SK-N-SH (cell line): ENCODE data around the gene CHCHD3. TPM values are rescaled to one million over a fixed set of nuclear protein-coding genes. Genes with fewer than 3 reads are reported as not detected.
A peak's percentile ranks its signal among the peaks of the same experiment; 100 is the strongest.

Experiments used
- CTCF ChIA-PET: fragments of 300-600, 350-600 bp; formaldehyde crosslinking; extraction: SDS; loops from one replicate; lab custom pipeline; 2021; lab: Yijun Ruan, JAX
- POLR2A ChIA-PET: fragments of 350-600 bp; sonication (Branson Sonifier 250); formaldehyde crosslinking; extraction: SDS; loops from one replicate; lab custom pipeline; 2020; ENCODE audit warnings: antibody characterized with exemption, inconsistent platforms; lab: Yijun Ruan, JAX
- DNase-seq: peaks from one replicate; pipeline ENCODE4 v3.0.0; 2012
- H2AFZ ChIP-seq: fragments of 200-600 bp; sonication (generic); 2 replicates; pipeline ENCODE4 v1.8.1; 2016; ENCODE audit warnings: antibody characterized with exemption, mild to moderate bottlenecking, low read depth
- H3F3A ChIP-seq: fragments of 200-600 bp; sonication (generic); replicated peaks from 2 replicates; pipeline ENCODE3; 2016; ENCODE audit warnings: antibody characterized with exemption, mild to moderate bottlenecking; ENCODE audit not compliant: insufficient read depth
- H3K27ac ChIP-seq, 2 experiments: fragments of 200-500 bp in 1 of 2; fragments of 200-600 bp in 1 of 2; sonication (Bioruptor generic) in 1 of 2; sonication (generic), shearing (Covaris generic) in 1 of 2; 2 replicates each; pipeline versions ENCODE4 v1.5.1 to v1.6.1; 2014 to 2016; ENCODE audit warnings: low read depth in 2 of 2, inconsistent platforms in 1 of 2, low read length in 1 of 2, mild to moderate bottlenecking in 1 of 2, mixed read lengths in 1 of 2
- H3K27me3 ChIP-seq: fragments of 200-600 bp; sonication (generic), shearing (Covaris generic); 2 replicates; pipeline ENCODE4 v1.6.1; 2016; ENCODE audit warnings: mixed run types; ENCODE audit not compliant: insufficient read depth
- H3K36me3 ChIP-seq, 2 experiments: fragments of 200-500 bp in 1 of 2; fragments of 200-600 bp in 1 of 2; sonication (Bioruptor generic) in 1 of 2; sonication (generic) in 1 of 2; replicated peaks in 1 of 2; 2 replicates each; pipeline versions ENCODE3 to v1.5.1; 2014 to 2016; ENCODE audit warnings: low read length in 1 of 2, mild to moderate bottlenecking in 1 of 2; ENCODE audit not compliant: insufficient read depth in 2 of 2, control insufficient read depth in 1 of 2
- H3K4me1 ChIP-seq, 2 experiments: fragments of 200-500 bp in 1 of 2; fragments of 200-600 bp in 1 of 2; sonication (Bioruptor generic) in 1 of 2; sonication (generic), shearing (Covaris generic) in 1 of 2; 2 replicates each; pipeline versions ENCODE4 v1.5.1 to v1.6.1; 2014 to 2016; ENCODE audit warnings: low read depth in 1 of 2, low read length in 1 of 2, mixed run types in 1 of 2; ENCODE audit not compliant: insufficient read depth in 2 of 2, control insufficient read depth in 1 of 2
- H3K4me2 ChIP-seq: fragments of 200-600 bp; sonication (generic), shearing (Covaris generic); 2 replicates; pipeline ENCODE4 v1.6.1; 2017; ENCODE audit warnings: mixed run types
- H3K4me3 ChIP-seq, 2 experiments: fragments of 200-500 bp in 1 of 2; fragments of 200-600 bp in 1 of 2; sonication (Bioruptor generic) in 1 of 2; sonication (generic), shearing (Covaris generic) in 1 of 2; 2 replicates each; pipeline versions ENCODE4 v1.5.1 to v1.8.1; 2014 to 2016; ENCODE audit warnings: low read depth in 2 of 2, inconsistent platforms in 1 of 2, low read length in 1 of 2, mild to moderate bottlenecking in 1 of 2, mixed read lengths in 1 of 2, moderate library complexity in 1 of 2
- H3K79me2 ChIP-seq: fragments of 200-600 bp; sonication (generic); 2 replicates; pipeline ENCODE4 v1.8.1; 2017; ENCODE audit warnings: mild to moderate bottlenecking; ENCODE audit not compliant: insufficient read depth
- H3K9ac ChIP-seq: fragments of 200-600 bp; sonication (generic); 2 replicates; pipeline ENCODE4 v1.6.1; 2017; ENCODE audit warnings: mixed run types
- H3K9me2 ChIP-seq: fragments of 200-600 bp; sonication (generic); 2 replicates; pipeline ENCODE4 v1.6.1; 2017; ENCODE audit warnings: mixed run types
- H3K9me3 ChIP-seq: fragments of 200-600 bp; sonication (generic); 2 replicates; pipeline ENCODE4 v1.6.1; 2017; ENCODE audit warnings: mixed run types, mild to moderate bottlenecking, moderate library complexity
- H4K20me1 ChIP-seq: fragments of 200-600 bp; sonication (generic); 2 replicates; pipeline ENCODE4 v1.6.1; 2017; ENCODE audit warnings: mild to moderate bottlenecking, mixed run types; ENCODE audit not compliant: insufficient read depth
- CHD2 ChIP-seq: fragments of 150-350 bp; IDR thresholded peaks from 2 replicates; pipeline ENCODE4 v1.6.1; 2018; ENCODE audit warnings: low read length; ENCODE audit not compliant: partially characterized antibody
- EP300 ChIP-seq, 2 experiments: IDR thresholded peaks; 2 replicates each; pipeline versions ENCODE4 v1.4.0 to v1.6.1; 2012; ENCODE audit warnings: borderline replicate concordance in 1 of 2, low read depth in 1 of 2, low read length in 1 of 2
- FOSL2 ChIP-seq: IDR thresholded peaks from 2 replicates; pipeline ENCODE4 v1.4.0; 2012; ENCODE audit warnings: low read depth, mild to moderate bottlenecking, moderate library complexity, borderline replicate concordance
- GABPA ChIP-seq: IDR thresholded peaks from 2 replicates; pipeline ENCODE4 v1.4.0; 2012; ENCODE audit warnings: low read depth, mild to moderate bottlenecking
- JUND ChIP-seq: IDR thresholded peaks from 2 replicates; pipeline ENCODE4 v1.4.0; 2012
- MEF2A ChIP-seq: IDR thresholded peaks from 2 replicates; pipeline ENCODE4 v1.4.0; 2012; ENCODE audit warnings: low read depth, borderline replicate concordance
- NFIC ChIP-seq: IDR thresholded peaks from 2 replicates; pipeline ENCODE4 v1.4.0; 2012; ENCODE audit warnings: borderline replicate concordance
- RCOR1 ChIP-seq: fragments of 150-350 bp; IDR thresholded peaks from 2 replicates; pipeline ENCODE4 v1.6.1; 2017; ENCODE audit warnings: antibody characterized with exemption, low read length
- RFX5 ChIP-seq: IDR thresholded peaks from 2 replicates; pipeline ENCODE4 v1.6.1; 2012; ENCODE audit warnings: mild to moderate bottlenecking, improper control_type of control experiment, low read length
- TCF12 ChIP-seq: IDR thresholded peaks from 2 replicates; pipeline ENCODE4 v1.4.0; 2012
- WGBS: methylation state at CpG from one replicate; pipeline ENCODE4 v1.1.6; 2017; ENCODE audit warnings: low lambda C conversion rate; 5-methylcytosine and 5-hydroxymethylcytosine counted together
- polyA plus RNA-seq, 3 experiments: library from polyadenylated mRNA; depleted of rRNA; stranded (reverse); fragments of >200 nt; gene quantifications; 2 replicates each; pipeline ENCODE4 v1.2.3, GENCODE V29; 2012
- TF ChIP-seq, protein P1 (sequence below): IDR thresholded peaks from 2 replicates; pipeline ENCODE4 v1.4.0; 2012; ENCODE audit warnings: low read depth, borderline replicate concordance
- TF ChIP-seq, protein P2 (sequence below): IDR thresholded peaks from 2 replicates; pipeline ENCODE4 v1.6.1; 2012; ENCODE audit warnings: mild to moderate bottlenecking, low read depth, low read length, moderate library complexity
- TF ChIP-seq, protein P3 (sequence below): IDR thresholded peaks from 2 replicates; pipeline ENCODE4 v1.4.0; 2012; ENCODE audit warnings: low read depth, borderline replicate concordance
- TF ChIP-seq, protein P4 (sequence below): fragments of 200-600 bp; sonication (generic); IDR thresholded peaks from 2 replicates; pipeline ENCODE4 v1.6.1; 2017; ENCODE audit warnings: antibody characterized with exemption, mild to moderate bottlenecking, moderate library complexity

The CHCHD3 gene
- polyA plus RNA-seq, 1 of the 3 experiments (the other 2 are of a cell fraction) = 97.1 TPM

DNA sequence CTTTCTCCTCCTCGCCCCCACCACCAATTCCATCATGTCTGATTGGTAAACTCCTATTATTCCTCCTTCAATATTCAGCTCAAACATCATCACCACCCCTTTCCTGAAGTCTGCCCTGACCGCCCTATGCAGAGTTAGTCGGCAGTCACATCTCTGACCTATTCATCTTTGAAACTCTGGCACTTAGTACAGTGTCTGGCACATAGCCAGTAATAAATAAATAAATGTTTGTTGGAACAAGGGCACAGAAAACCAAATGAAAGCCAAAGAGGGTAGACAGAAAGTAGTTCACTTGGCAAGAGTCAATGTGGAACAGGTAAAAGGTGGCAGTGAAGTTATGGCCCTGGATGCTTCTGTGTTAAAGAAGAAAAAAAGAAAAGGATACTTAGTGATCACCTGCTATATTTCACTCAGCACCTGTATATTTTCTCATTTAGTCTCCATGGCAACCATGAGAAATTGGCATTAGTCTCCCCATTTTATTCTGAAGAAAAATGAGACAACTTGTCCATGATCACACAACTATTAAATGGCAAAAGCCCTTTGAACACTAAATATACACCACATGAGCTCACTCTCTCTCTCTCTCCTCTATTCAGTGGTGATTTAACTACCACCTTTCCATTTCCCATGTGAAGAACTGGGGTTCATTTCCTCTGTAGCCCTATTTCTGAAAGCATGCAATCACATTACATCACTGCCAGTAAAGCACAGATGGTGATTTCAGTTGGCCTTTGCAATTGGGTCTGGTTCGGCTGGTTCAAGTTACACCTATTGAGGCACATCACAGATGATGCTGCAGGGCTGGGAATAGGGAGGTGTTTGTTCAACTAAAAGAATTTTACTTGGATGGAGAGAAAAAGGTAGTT, 25.3 kb downstream of the CHCHD3 start (continued):
- TF ChIP-seq EP300 (IDR thresholded peaks at IDR 0.05; ENCODE audit: borderline replicate concordance in 1 of 2, low read depth in 1 of 2, low read length in 1 of 2) = no peak
- no peak for TF ChIP-seq CHD2
- TF ChIP-seq FOSL2 = no peak
- TF ChIP-seq, protein P1, sequence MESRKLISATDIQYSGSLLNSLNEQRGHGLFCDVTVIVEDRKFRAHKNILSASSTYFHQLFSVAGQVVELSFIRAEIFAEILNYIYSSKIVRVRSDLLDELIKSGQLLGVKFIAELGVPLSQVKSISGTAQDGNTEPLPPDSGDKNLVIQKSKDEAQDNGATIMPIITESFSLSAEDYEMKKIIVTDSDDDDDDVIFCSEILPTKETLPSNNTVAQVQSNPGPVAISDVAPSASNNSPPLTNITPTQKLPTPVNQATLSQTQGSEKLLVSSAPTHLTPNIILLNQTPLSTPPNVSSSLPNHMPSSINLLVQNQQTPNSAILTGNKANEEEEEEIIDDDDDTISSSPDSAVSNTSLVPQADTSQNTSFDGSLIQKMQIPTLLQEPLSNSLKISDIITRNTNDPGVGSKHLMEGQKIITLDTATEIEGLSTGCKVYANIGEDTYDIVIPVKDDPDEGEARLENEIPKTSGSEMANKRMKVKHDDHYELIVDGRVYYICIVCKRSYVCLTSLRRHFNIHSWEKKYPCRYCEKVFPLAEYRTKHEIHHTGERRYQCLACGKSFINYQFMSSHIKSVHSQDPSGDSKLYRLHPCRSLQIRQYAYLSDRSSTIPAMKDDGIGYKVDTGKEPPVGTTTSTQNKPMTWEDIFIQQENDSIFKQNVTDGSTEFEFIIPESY = no peak

DNA sequence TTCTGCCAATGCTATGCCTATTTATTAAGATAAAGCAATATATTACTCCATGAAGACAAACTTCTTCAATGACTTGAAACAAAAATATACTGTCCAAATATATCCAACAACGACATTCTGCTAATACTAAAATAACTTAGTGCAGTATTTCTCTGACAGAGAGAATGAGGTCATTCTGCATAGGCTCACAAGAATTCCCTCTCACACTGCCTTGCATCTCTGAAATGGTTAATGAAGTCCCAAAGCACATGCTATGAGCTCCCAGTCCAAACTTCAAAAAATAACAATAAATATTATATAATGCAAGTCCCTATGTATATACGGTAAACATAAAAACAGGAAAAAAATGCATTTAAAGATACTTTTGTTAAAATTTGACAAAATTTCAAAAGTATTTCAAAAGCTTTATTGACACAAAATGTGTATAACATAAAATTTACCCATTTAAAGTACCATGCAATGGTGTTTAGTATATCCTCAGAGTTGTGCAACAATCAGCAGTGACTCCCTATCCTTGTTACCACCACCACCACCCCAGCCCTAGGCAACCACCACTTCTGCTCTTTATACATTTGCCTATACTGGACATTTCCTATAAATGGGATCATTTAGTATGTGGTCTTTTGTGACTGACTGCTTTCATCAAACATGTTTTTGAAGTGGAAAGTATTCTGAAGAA, 27.6 kb downstream of the CHCHD3 start:
- peaks cover 75% of the 10 kb centered on the region for H3K79me2 ChIP-seq
- POLR2A ChIA-PET = no interaction called here
- WGBS = 59% methylated on average over 2 of the region's 2 CpGs
- H3K9ac ChIP-seq = peak overlapping the region; percentile 60
- peaks cover 17% of the 10 kb centered on the region for H3F3A ChIP-seq
- peak overlapping the region; percentile 45 for H3K4me2 ChIP-seq
- no peaks in the 10 kb centered on the region for H3K9me2 ChIP-seq
- H3K27me3 ChIP-seq = no peaks in the 10 kb centered on the region
- peaks cover 19 to 20% of the 10 kb centered on the region in 2 experiments for H3K4me1 ChIP-seq
- peaks cover 14% of the 10 kb centered on the region for H4K20me1 ChIP-seq
- H3K27ac ChIP-seq = peak overlapping the region; percentile 40 to 92; a peak in 3 of 4 replicates
- peak overlapping the region in 1 of 2 experiments; percentile 7; a peak in 1 of 4 replicates for H3K4me3 ChIP-seq
- no peak overlapping the region for H2AFZ ChIP-seq
- H3K36me3 ChIP-seq = peaks cover 3 to 4% of the 10 kb centered on the region in 2 experiments
- H3K9me3 ChIP-seq = no peaks in the 10 kb centered on the region
- TF ChIP-seq JUND (0 out of 2 replicates have a peak, but pooled peaks have one; percentile 7), TCF12 (no peak)
- DNase-seq = no peak
- CTCF ChIA-PET = interaction anchor here (0.7 to 0.9 kb wide), 2 partner anchors 14 to 228 kb away, joined by 3 to 5 read pairs; no protein-coding TSS in a partner anchor

DNA sequence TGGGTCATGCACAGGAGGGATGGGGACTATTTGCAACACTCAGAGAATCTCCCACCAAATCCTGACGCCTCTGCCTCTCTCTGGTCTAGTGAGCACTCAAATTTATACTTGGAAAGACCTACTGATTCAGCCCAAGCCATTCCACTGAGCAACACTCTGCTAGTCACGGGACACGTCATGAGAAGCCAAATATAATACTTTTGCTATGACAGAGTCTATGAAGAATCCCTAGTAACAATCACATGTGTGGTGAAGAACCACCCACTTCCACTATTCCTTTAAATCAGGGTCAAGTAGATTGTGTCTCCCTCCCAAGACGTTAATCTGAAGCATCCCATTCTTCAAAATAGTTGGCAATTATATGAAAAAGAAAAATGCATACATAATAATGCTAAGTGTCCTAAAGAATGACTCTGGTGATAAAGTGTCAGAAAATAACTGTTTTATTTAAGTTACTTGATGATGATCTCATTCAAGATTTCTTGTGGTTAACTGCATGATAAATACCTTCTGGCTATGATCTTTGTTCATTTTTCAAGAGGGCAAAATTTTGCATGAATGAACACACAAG, 28.5 kb downstream of the CHCHD3 start:
- POLR2A ChIA-PET = no interaction called here
- Histone ChIP-seq H3K27me3 (no peaks in the 10 kb centered on the region), H2AFZ (no peak overlapping the region), H3K9ac (peak overlapping the region; percentile 60), H3K9me3 (no peaks in the 10 kb centered on the region), H3K4me3 (peak overlapping the region in 1 of 2 experiments; percentile 7; a peak in 1 of 4 replicates), H3K4me2 (peak overlapping the region; percentile 45), H3K36me3 (peaks cover 3 to 7% of the 10 kb centered on the region in 2 experiments), H3K9me2 (no peaks in the 10 kb centered on the region), H4K20me1 (peaks cover 14% of the 10 kb centered on the region), H3K27ac (peak overlapping the region; percentile 45 to 92; a peak in 3 of 4 replicates), H3K4me1 (peaks cover 19 to 23% of the 10 kb centered on the region in 2 experiments), H3F3A (peaks cover 17% of the 10 kb centered on the region), H3K79me2 (peaks cover 75% of the 10 kb centered on the region)
- WGBS = 21% methylated on average over 4 of the region's 4 CpGs
- CTCF ChIA-PET = interaction anchor here (0.8 to 3.8 kb wide), 2 partner anchors 19 to 41 kb away, joined by 3 to 20 read pairs; no protein-coding TSS in a partner anchor
- no peak for DNase-seq
- TF ChIP-seq RCOR1 (no peak), GABPA (no peak), NFIC (peak; percentile 77), RFX5 (no peak), MEF2A (peak; percentile 84)
- TF ChIP-seq, protein P2, sequence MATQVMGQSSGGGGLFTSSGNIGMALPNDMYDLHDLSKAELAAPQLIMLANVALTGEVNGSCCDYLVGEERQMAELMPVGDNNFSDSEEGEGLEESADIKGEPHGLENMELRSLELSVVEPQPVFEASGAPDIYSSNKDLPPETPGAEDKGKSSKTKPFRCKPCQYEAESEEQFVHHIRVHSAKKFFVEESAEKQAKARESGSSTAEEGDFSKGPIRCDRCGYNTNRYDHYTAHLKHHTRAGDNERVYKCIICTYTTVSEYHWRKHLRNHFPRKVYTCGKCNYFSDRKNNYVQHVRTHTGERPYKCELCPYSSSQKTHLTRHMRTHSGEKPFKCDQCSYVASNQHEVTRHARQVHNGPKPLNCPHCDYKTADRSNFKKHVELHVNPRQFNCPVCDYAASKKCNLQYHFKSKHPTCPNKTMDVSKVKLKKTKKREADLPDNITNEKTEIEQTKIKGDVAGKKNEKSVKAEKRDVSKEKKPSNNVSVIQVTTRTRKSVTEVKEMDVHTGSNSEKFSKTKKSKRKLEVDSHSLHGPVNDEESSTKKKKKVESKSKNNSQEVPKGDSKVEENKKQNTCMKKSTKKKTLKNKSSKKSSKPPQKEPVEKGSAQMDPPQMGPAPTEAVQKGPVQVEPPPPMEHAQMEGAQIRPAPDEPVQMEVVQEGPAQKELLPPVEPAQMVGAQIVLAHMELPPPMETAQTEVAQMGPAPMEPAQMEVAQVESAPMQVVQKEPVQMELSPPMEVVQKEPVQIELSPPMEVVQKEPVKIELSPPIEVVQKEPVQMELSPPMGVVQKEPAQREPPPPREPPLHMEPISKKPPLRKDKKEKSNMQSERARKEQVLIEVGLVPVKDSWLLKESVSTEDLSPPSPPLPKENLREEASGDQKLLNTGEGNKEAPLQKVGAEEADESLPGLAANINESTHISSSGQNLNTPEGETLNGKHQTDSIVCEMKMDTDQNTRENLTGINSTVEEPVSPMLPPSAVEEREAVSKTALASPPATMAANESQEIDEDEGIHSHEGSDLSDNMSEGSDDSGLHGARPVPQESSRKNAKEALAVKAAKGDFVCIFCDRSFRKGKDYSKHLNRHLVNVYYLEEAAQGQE = no peak
- TF ChIP-seq, protein P3, sequence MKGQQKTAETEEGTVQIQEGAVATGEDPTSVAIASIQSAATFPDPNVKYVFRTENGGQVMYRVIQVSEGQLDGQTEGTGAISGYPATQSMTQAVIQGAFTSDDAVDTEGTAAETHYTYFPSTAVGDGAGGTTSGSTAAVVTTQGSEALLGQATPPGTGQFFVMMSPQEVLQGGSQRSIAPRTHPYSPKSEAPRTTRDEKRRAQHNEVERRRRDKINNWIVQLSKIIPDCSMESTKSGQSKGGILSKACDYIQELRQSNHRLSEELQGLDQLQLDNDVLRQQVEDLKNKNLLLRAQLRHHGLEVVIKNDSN = peak; percentile 63; the same call in 1 of the 2 replicates
- TF ChIP-seq, protein P4, sequence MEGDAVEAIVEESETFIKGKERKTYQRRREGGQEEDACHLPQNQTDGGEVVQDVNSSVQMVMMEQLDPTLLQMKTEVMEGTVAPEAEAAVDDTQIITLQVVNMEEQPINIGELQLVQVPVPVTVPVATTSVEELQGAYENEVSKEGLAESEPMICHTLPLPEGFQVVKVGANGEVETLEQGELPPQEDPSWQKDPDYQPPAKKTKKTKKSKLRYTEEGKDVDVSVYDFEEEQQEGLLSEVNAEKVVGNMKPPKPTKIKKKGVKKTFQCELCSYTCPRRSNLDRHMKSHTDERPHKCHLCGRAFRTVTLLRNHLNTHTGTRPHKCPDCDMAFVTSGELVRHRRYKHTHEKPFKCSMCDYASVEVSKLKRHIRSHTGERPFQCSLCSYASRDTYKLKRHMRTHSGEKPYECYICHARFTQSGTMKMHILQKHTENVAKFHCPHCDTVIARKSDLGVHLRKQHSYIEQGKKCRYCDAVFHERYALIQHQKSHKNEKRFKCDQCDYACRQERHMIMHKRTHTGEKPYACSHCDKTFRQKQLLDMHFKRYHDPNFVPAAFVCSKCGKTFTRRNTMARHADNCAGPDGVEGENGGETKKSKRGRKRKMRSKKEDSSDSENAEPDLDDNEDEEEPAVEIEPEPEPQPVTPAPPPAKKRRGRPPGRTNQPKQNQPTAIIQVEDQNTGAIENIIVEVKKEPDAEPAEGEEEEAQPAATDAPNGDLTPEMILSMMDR = no peak
